ENCODE results near the gene SHD.

DNA sequence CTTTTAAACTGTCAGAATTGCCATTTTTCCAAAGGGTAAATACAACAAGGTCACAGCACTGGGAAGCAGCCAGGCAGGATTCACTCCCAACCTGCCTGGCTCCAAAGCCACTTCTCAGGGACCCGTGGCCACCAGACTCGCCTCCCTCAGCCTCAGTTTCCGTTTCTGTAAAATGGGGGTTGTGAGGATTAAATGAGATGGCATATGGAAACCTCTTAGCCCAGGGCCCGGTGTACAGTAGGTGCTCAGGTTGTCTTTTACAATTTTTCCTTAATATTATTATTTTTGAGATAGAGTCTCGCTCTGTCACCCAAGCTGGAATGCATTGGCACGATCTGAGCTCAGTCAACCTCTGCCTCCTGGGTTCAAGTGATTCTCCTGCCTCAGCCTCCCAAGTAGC is 22.0 kb upstream of the SHD start:
- TF ChIP-seq POLR2A (IDR thresholded peaks at IDR 0.05) (no peak), CTCF (IDR thresholded peaks at IDR 0.05) (no peak)
